Activated CD8-positive, alpha-beta memory T cell treated with anti-CD3 and anti-CD28 coated beads, Interleukin-2, amount 10 ng/mL, durations not matched to agents 7 days and 5 days (primary cell): Measurements from ENCODE around the gene GALNT14. TPM values are rescaled to one million over a fixed set of nuclear protein-coding genes. Genes with fewer than 3 reads are reported as not detected.
"Not testable (repeated sequence)": the region's sequence is repeated elsewhere in the genome, so short reads cannot be mapped to it uniquely, and the experiment has no call there.

ENCODE experiments used
- ATAC-seq: fragments of 150-1000 bp; cut with Tn5 transposase; one replicate; pipeline ENCODE4 v1.10.0; 2021; ENCODE audit warnings: moderate library complexity
- CTCF ChIA-PET: fragments of 350-600 bp; sonication (Branson Sonifier 250); formaldehyde crosslinking; loops from one replicate; lab custom pipeline; 2021; ENCODE audit warnings: antibody characterized with exemption; lab: Charles Lee
- DNase-seq: peaks from one replicate; pipeline ENCODE4 v3.0.0-alpha.2; 2020
- H3K27ac Mint-ChIP-seq: one replicate; pipeline ENCODE4 v1.8.0; 2021; ENCODE audit warnings: mild to moderate bottlenecking, mixed read lengths
- H3K27me3 Mint-ChIP-seq: one replicate; pipeline ENCODE4 v1.8.0; 2021; ENCODE audit warnings: mixed read lengths
- H3K36me3 Mint-ChIP-seq: one replicate; pipeline ENCODE4 v1.8.0; 2021; ENCODE audit warnings: mild to moderate bottlenecking, mixed read lengths
- H3K4me1 Mint-ChIP-seq: one replicate; pipeline ENCODE4 v1.8.0; 2021; ENCODE audit warnings: mixed read lengths
- H3K4me3 Mint-ChIP-seq: one replicate; pipeline ENCODE4 v1.8.0; 2021; ENCODE audit warnings: mild to moderate bottlenecking, moderate library complexity, mixed read lengths
- H3K9me3 Mint-ChIP-seq: one replicate; pipeline ENCODE4 v1.8.0; 2022; ENCODE audit warnings: low read depth, mixed read lengths
- total RNA-seq, 2 experiments: library from RNA; stranded (reverse); gene quantifications; one replicate each; pipeline ENCODE4 v1.2.3, GENCODE V29; 2021

Gene GALNT14
- total RNA-seq, 2 experiments from 2014 or later, result 0.42 TPM; not detected in 1

DNA sequence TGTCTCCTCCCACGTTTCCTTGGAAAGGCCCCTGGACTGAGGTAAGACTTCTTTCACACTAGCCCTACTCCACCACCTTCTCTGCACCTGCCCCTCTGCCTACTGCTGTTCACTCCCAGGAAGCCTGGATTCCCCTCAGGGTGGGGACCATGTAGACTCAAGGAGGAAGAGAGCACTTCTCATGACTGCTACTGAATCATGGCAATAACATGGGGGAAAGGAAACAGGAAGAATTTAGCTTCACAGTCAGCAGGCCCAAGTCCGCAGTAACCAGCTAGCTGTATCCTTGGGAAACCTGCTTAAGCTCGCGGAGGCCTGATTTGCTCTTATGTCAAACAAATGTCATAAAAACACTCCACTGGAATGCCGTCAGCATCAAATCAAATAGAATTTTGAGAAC, 204.7 kb downstream of the GALNT14 start:
- Mint-ChIP-seq H3K36me3 (no peaks in the 10 kb centered on the region), H3K4me1 (peaks cover 2% of the 10 kb centered on the region), H3K9me3 (no peaks in the 10 kb centered on the region), H3K27me3 (no peaks in the 10 kb centered on the region), H3K27ac (no peak overlapping the region), H3K4me3 (no peak overlapping the region)
- CTCF ChIA-PET, result no interaction called here
- no peak for ATAC-seq
- no peak for DNase-seq

DNA sequence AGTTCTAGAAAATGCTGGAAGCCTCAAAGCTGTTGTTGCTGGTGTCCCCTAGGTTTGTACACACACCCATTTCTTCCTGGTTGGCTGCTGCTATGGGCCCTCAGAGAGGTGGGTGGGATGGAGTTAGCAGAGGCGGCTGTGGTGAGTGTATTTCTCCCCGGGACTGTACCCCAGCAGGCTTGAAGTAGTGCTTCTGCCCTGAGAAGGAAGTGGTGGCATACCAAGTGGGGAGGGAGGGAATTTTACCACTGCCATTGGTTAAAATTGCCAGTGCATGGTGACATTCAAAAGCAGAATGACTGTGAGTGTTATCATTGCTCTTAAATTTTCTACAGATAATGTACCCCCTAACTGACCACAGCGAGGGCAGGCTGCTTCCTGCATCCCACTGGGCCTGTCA, 205.4 kb downstream of the GALNT14 start:
- H3K4me1 Mint-ChIP-seq, result peaks cover 2% of the 10 kb centered on the region
- CTCF ChIA-PET, result no interaction called here
- H3K9me3 Mint-ChIP-seq, result no peaks in the 10 kb centered on the region

DNA sequence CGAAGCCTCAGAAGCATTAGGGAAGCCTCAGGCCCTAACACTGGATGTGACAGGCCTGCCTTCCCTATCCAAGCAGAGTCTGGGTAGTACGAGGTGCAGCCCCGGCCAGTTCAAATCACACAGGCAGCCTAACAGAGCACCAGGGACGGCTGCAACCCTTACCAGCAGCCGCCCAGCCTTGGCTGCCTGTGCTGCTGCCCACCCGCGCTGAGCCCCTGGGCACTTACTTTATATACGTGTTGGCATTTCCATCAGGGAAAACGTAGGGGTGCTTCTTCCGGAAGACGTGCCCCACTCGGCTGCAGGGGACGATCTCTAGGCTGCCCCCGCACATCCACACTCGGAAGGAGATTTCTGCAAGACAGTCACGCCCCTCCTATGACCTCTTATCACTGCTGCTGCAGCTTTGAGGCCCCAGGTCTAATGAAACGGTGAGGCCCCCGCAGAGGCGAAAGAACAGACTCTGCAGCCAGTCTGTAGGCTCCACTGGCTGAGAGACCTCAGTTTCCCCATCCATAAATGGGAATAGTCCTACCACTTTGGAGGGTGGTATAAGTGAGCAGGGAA, 206.3 kb downstream of the GALNT14 start:
- DNase-seq (no peak), ATAC-seq (no peak)
- CTCF ChIA-PET, result no interaction called here
- no peak overlapping the region for H3K27ac Mint-ChIP-seq
- H3K4me3 Mint-ChIP-seq, result no peak overlapping the region
- H3K4me1 Mint-ChIP-seq, result peaks cover 2% of the 10 kb centered on the region
- H3K27me3 Mint-ChIP-seq, result no peaks in the 10 kb centered on the region
- no peaks in the 10 kb centered on the region for H3K36me3 Mint-ChIP-seq
- no peaks in the 10 kb centered on the region for H3K9me3 Mint-ChIP-seq

More for the DNA sequence above, 205.4 kb downstream of the GALNT14 start:
- Mint-ChIP-seq H3K27me3 (no peaks in the 10 kb centered on the region), H3K27ac (no peak overlapping the region), H3K36me3 (no peaks in the 10 kb centered on the region), H3K4me3 (no peak overlapping the region)
- DNase-seq, result no peak
- ATAC-seq, result peak; percentile 45

- CTCF ChIA-PET, result no interaction called here
- H3K27ac Mint-ChIP-seq, result no peak overlapping the region
- H3K4me1 Mint-ChIP-seq, result peaks cover 2% of the 10 kb centered on the region
- H3K27me3 Mint-ChIP-seq, result no peaks in the 10 kb centered on the region
- no peak overlapping the region for H3K4me3 Mint-ChIP-seq
- H3K36me3 Mint-ChIP-seq, result no peaks in the 10 kb centered on the region
- ATAC-seq (no peak), DNase-seq (no peak)
- no peaks in the 10 kb centered on the region for H3K9me3 Mint-ChIP-seq
Measured at GRCh38 chr2:30930716-30931115, 207.5 kb downstream of the GALNT14 start.

DNA sequence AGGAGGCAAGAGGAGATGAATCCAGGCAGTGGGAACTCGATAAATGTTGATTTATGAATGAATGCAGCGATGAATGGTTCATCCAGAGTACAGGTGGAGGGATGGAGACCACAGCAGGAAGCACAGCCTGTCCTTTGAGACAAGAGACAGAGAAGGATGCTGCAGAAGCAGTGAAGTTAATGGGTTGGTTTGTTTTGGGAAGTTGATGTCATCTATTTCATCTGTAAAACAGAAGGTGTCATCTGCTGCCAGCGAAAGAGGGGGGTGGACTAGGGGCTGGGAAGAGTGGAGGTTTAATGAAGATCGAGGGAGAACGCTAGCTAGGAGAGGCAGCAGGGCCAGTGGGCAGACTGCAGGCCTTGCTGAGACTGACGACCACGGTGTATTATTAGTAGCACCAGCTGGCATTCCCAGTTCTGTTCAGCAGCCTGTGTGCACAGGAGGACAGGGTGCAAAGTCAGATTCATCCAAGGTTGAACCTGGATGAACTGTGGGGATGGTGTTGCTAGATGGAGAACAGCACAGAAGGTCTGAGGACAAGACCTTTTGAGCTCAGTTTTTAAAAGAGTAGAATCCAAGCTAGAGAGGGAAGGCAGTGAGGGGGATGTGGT, 210.7 kb downstream of the GALNT14 start:
- no peak for DNase-seq
- H3K4me1 Mint-ChIP-seq, result no peaks in the 10 kb centered on the region
- no peaks in the 10 kb centered on the region for H3K36me3 Mint-ChIP-seq
- H3K9me3 Mint-ChIP-seq, result no peaks in the 10 kb centered on the region
- CTCF ChIA-PET, result no interaction called here
- no peaks in the 10 kb centered on the region for H3K27me3 Mint-ChIP-seq
- no peak overlapping the region for H3K27ac Mint-ChIP-seq
- ATAC-seq, result no peak
- no peak overlapping the region for H3K4me3 Mint-ChIP-seq

- DNase-seq, result no peak
- no peak for ATAC-seq
- Mint-ChIP-seq H3K4me3 (no peak overlapping the region), H3K9me3 (no peaks in the 10 kb centered on the region), H3K27me3 (no peaks in the 10 kb centered on the region), H3K27ac (no peak overlapping the region), H3K36me3 (no peaks in the 10 kb centered on the region), H3K4me1 (no peaks in the 10 kb centered on the region)
- CTCF ChIA-PET, result no interaction called here
Measured at GRCh38 chr2:30926606-30927005, 211.6 kb downstream of the GALNT14 start.

DNA sequence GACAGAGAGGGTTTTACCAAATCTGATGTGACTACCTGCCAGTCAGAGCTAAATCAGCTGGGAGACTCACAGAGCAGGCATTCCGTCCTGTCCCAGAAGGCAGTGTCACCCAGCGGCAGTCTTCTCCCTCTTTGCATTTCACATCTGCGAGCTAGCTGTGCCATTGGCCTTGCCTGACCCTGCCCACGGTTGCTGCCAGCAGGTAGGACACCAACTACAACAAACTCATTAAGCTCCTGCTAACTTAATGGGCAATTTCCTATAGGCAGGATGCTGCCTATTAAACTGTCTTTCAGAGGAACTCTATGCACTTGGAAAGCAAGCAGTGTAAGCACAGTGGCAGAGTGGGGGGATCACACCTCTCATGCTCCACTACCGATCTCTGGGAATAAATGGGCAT, 214.6 kb downstream of the GALNT14 start:
- DNase-seq, result no peak
- ATAC-seq, result no peak
- H3K4me3 Mint-ChIP-seq, result no peak overlapping the region
- CTCF ChIA-PET, result no interaction called here
- no peak overlapping the region for H3K27ac Mint-ChIP-seq
- H3K27me3 Mint-ChIP-seq, result no peaks in the 10 kb centered on the region
- H3K36me3 Mint-ChIP-seq, result no peaks in the 10 kb centered on the region
- no peaks in the 10 kb centered on the region for H3K9me3 Mint-ChIP-seq
- no peaks in the 10 kb centered on the region for H3K4me1 Mint-ChIP-seq

- no peak overlapping the region for H3K27ac Mint-ChIP-seq
- no peaks in the 10 kb centered on the region for H3K27me3 Mint-ChIP-seq
- ATAC-seq, result no peak
- H3K36me3 Mint-ChIP-seq, result no peaks in the 10 kb centered on the region
- CTCF ChIA-PET, result no interaction called here
- no peak overlapping the region for H3K4me3 Mint-ChIP-seq
- no peaks in the 10 kb centered on the region for H3K9me3 Mint-ChIP-seq
- no peaks in the 10 kb centered on the region for H3K4me1 Mint-ChIP-seq
- DNase-seq, result no peak
Measured at GRCh38 chr2:30920511-30920910, 217.7 kb downstream of the GALNT14 start.

DNA sequence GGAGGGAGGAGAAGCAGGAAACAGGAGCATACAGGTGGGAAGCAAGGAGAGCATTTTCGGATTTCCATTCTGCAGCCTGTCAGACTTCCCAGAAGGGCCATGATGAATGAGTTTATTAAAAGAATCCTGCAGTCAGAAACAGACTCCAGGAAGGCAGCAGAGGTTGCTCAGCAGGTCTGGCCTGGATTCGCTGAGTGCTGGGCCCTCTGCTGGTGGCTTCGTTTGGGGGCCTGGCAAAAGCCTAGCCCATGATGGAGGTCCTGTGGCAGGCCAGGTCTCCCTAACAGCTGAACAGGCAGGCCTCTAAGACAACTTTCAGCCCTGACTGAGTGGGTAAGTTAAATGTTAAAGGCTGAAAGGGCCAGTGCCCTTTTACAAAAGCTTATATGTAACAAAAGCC, 222.8 kb downstream of the GALNT14 start:
- Mint-ChIP-seq H3K27ac (no peak overlapping the region), H3K36me3 (no peaks in the 10 kb centered on the region), H3K9me3 (no peaks in the 10 kb centered on the region), H3K4me1 (no peaks in the 10 kb centered on the region), H3K27me3 (no peaks in the 10 kb centered on the region), H3K4me3 (no peak overlapping the region)
- CTCF ChIA-PET, result no interaction called here
- ATAC-seq, result no peak
- DNase-seq, result no peak

GRCh38 chr2:30914456-30914855, 223.8 kb downstream of the GALNT14 start:
- Mint-ChIP-seq H3K9me3 (no peaks in the 10 kb centered on the region), H3K4me3 (no peak overlapping the region), H3K4me1 (no peaks in the 10 kb centered on the region), H3K27ac (no peak overlapping the region), H3K36me3 (no peaks in the 10 kb centered on the region), H3K27me3 (no peaks in the 10 kb centered on the region)
- no peak for DNase-seq
- no peak for ATAC-seq
- CTCF ChIA-PET, result no interaction called here

DNA sequence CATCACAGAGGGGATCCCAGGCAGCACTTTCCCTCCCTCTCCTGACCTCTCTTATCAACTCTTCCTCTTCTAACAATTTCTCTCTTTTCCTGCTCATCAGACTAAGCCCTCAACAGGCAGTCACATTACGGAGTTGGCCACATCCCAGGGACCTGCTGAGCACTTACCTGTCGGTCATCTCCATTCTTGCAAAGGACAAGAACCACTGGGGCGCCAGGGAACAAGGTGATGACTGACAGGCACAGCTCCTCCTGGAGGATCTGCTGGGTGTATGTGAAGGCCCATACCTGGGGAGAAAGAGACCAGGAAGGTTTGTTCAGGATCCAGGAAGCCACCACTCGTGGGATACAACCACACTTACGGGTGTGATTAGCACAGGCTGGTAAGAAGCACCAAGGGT, 226.2 kb downstream of the GALNT14 start:
- Mint-ChIP-seq H3K36me3 (no peaks in the 10 kb centered on the region), H3K9me3 (no peaks in the 10 kb centered on the region), H3K4me3 (no peak overlapping the region), H3K27me3 (no peaks in the 10 kb centered on the region), H3K27ac (no peak overlapping the region), H3K4me1 (no peaks in the 10 kb centered on the region)
- ATAC-seq, result no peak
- DNase-seq, result no peak
- CTCF ChIA-PET, result no interaction called here

- no peak overlapping the region for H3K27ac Mint-ChIP-seq
- no peaks in the 10 kb centered on the region for H3K36me3 Mint-ChIP-seq
- no peaks in the 10 kb centered on the region for H3K27me3 Mint-ChIP-seq
- DNase-seq, result no peak
- no peak for ATAC-seq
- H3K4me1 Mint-ChIP-seq, result no peaks in the 10 kb centered on the region
- no peak overlapping the region for H3K4me3 Mint-ChIP-seq
- CTCF ChIA-PET, result no interaction called here
- H3K9me3 Mint-ChIP-seq, result no peaks in the 10 kb centered on the region
Measured at GRCh38 chr2:30911327-30911726, 226.9 kb downstream of the GALNT14 start.

DNA sequence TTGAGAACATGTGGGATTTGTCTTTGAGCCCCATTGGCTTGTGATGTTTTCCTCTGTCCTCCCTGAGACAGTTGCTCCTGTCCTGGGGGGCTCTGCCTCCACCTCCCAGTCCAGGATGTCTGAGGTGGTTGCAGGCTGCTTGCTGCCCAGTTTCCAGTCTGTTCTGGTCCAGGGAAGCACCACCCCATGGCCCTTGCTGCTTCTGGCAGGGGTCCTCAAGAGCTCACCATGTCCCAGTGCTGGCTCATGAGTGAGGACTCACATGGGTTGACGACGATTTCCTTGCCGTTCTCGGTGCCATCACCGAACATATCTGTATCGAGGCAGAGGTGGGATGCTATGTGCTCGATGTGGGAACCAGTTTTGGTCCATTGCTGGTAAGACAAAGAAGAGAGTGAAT, 227.6 kb downstream of the GALNT14 start:
- CTCF ChIA-PET, result no interaction called here
- no peaks in the 10 kb centered on the region for H3K9me3 Mint-ChIP-seq
- H3K4me1 Mint-ChIP-seq, result no peaks in the 10 kb centered on the region
- ATAC-seq, result no peak
- no peak overlapping the region for H3K4me3 Mint-ChIP-seq
- no peaks in the 10 kb centered on the region for H3K27me3 Mint-ChIP-seq
- H3K27ac Mint-ChIP-seq, result no peak overlapping the region
- DNase-seq, result no peak
- no peaks in the 10 kb centered on the region for H3K36me3 Mint-ChIP-seq

DNA sequence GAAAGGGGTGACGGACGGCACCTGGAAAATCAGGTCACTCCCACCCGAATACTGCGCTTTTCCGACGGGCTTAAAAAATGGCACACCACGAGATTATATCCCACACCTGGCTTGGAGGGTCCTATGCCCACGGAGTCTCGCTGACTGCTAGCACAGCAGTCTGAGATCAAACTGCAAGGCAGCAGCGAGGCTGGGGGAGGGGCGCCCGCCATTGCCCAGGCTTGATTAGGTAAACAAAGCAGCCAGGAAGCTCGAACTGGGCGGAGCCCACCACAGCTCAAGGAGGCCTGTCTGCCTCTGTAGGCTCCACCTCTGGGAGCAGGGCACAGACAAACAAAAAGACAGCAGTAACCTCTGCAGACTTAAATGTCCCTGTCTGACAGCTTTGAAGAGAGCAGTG, 233.8 kb downstream of the GALNT14 start:
- H3K27ac Mint-ChIP-seq, H3K36me3 Mint-ChIP-seq, H3K4me1 Mint-ChIP-seq, H3K4me3 Mint-ChIP-seq, ATAC-seq, H3K27me3 Mint-ChIP-seq, CTCF ChIA-PET, H3K9me3 Mint-ChIP-seq, DNase-seq: not testable (repeated sequence)
